Activated CD4-positive, CD25-positive, alpha-beta regulatory T cell treated with anti-CD3 and anti-CD28 coated beads, Interleukin-2, amount 50 U/mL, for 24 hours (primary cell): ENCODE measurements around the gene HSD17B10.
"Not testable (repeated sequence)": the region's sequence is repeated elsewhere in the genome, so short reads cannot be mapped to it uniquely, and the experiment has no call there.

Source experiments
- ATAC-seq, 2 donors: fragments of 150-1000 bp; cut with Tn5 transposase; one replicate each; pipeline ENCODE4 v1.10.0; 2021; ENCODE audit warnings: mild to moderate bottlenecking in 1 of 2, moderate library complexity in 1 of 2

HSD17B10 gene

DNA sequence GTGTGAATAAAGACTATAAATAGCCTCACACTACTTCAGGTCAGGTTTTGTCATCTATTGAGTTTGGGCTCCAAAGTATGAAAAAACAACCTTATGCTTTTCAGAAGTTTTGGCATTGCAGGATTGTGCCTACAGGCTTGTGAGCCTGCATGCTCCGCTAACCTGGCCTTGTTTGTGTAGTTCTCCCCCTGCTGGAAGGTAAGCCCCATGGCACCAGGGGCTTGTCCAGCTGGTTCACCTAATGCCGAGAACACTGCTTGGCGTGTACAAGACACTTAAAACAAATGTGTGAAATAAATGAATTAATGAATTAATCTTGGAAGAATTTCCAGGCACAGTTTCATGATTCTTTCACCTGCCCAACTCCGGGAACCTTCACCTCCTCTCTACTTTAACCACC is 1.8 kb upstream of the HSD17B10 start:
- ATAC-seq = peak in 1 of 2 donors; percentile 42

DNA sequence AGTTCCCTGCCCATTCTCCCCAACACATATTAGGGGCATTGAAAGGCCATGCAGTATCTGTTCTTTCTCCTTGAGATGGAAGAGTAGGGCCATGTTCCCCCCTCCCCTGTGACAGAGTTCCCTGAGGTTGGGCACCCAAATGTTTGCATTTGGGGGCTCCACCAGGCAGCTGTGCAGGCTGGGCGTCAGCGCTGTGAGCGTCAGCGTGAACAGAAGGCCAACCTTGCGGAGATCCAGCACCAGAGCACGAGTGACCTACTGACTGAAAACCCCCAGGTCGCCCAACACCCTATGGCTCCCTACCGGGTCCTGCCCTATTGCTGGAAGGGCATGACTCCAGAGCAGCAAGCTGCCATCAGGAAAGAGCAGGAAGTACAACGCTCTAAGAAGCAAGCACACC is 3.9 kb downstream of the HSD17B10 start:
- ATAC-seq = no peak

DNA sequence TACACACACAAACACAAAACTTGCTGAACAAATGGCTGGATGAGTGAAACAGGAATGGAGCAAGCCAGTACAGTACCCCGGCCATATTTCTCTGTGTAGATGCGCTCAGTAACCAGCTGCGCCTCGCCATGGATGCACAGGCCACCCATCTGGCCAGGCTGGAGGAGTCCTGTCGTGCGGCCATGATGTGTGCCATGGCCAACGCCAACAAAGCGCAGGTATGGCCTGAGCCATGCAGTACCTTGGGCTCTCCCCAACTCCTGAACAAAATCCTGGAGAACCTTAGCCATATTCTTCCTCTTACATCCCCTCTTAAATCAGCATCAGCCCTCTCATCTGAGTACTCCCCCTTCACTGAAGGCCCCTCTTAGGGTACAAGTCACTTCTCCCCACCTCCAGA is 4.4 kb downstream of the HSD17B10 start:
- ATAC-seq = no peak

DNA sequence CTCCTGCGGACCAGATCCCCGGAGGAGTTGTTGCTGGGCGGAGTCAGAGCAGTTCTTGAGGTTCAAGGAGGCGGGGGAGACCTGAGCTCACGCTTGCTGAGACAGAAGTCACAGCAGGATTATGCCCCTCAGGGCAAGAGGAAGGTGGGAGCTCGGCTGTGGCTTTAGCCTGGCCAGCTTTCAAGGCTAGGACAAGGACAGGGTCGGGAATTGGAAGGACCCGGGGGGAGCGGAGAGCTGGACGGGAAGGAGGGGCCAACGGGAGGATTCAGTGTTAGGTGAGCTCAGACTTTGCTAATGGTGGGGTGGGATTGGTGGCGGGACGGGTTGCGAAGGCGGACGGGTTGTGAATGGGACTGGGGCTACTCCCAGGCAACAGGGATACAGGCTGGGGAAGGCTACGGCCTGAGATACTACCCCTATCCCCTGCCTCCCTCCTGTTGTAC is 11.3 kb downstream of the HSD17B10 start, which contains the start of gene RIBC1:
Gene RIBC1 (plus strand): TSS at position 13 of the 446 bp plus-strand sequence. CDS start 3,404 bp downstream, outside the sequence.
- ATAC-seq = no peak

DNA sequence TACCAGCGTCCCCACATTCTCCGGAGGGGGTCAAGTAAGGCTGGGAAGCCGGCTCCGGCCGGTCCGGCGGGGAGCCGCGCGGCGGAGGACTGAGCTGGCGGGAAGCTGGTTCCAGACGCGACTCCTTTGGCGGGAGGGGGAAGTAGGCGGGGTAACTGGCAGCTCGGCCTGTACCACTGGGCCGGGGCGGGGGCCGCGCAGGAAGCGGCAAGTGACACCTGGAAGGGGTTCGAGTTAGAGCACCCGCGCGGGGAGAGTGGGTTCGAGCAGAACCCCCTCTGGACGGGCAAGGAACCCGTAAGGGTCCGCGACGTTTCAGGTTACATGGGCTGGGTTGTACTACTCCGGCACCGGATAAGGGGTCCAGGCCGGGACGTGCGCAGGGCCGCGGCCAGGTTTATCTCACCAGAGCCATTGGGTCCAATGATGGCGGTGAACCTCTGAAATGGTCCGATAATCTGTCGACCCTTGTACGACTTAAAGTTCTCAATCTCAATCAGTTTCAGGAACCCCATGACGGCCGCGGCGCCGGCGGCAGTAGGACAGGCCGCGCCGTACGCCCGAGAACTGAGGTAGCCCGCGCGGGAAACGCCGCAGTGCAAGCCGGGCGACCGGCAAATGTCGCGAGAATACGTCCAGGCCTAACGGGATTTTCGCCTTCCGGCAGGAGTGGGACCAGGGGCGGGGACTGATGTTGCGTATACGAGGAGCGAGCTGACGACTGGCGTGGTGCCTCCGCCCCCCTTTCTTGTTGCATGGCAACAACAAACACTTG is 11.9 kb downstream of the HSD17B10 start, which contains the start of gene SMC1A:
Gene SMC1A (minus strand): TSS at position 569 of the 775 bp plus-strand sequence. CDS start 54 bp downstream, at position 515.
- ATAC-seq = peak; percentile 90 to 92

DNA sequence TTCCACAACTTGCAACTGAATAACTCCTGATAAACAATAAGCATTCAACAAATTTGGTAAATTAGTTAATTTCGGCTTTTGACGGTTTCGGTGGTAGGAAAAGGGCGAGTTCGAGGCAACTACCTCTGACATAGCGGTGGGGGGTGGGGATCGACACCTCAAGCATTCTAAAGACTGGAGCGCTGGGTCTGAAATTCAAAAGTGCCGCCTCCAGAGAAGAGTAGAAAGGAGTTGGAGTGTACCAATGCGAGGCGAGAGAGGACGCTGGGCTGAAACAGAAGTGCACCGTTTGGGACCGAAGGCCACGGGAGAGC is 12.4 kb downstream of the HSD17B10 start:
- peak; percentile 24 to 36 for ATAC-seq

DNA sequence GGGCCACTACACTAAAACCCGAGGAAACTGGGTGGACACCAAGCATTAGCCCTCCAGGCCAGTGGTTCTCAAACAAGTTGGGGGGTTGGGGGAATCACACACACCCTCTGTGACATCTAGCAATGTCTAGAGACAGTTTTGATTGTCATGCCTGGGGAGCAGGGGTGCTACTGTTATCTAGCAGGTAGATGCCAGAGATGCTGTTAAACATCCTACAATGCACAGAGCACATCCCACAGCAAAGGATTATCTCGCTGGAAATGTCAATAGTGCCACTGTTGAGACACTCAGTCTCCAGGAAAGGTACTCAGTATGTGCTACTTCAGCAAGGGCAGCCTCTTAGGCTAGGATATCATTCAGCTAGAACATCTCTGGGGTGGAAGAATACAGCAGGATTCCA is 13.0 kb downstream of the HSD17B10 start:
- no peak for ATAC-seq

DNA sequence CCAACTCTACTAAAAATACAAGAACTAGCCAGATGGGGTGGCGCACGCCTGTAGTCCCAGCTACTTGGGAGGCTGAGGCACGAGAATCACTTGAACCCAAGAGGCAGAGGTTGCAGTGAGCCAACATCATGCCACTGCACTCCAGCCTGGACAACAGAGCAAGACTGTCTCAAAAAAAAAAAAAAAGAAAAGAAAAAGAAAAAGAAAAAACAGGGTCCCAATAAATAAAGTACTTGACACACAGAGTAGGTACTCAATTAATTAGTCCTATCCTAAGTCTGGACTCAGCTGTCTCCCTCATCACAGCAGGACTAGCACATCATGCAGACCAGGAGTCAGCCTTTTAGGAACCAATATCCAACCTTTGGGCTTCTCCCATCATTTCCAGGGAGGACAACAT is 13.8 kb downstream of the HSD17B10 start:
- not testable (repeated sequence) for ATAC-seq

DNA sequence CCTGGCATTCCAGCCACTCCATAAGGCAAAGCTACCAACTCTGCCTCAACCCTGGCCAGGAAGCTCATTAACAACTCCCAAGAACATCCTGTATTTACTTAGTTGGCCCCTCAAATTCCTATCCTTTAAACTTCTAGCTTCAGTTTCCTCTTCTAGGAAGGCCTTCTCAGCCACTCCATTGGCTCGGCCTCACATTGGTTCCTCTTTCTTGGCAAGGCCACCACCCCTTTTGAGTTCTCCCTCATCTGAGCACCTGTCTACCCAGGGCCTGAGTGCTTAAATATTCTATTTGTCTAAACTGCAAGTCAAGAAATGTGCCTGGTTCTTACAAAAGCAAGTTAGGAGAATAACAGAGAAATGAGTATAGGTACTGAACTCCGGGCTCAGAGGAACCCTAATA is 21.7 kb downstream of the HSD17B10 start:
- no peak for ATAC-seq

DNA sequence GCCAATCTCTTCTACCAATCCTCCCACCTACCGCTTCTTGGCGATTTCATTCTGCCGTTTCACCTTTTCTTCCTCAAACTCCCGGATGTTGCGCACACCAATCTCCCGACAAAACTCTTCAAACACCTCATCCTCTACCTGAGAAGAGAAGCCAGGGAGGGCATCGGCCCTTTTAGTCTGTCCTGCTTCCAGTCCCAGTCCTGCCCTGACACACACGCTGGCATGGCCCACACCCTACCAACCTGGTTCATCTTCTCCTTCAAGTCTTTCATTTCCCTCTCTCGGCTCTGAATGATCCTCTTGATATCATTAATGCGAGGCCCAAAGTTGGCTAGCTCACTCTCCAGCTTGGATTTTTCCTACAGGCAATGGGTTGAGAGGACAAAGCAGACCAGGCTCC is 30.6 kb downstream of the HSD17B10 start:
- no peak for ATAC-seq

DNA sequence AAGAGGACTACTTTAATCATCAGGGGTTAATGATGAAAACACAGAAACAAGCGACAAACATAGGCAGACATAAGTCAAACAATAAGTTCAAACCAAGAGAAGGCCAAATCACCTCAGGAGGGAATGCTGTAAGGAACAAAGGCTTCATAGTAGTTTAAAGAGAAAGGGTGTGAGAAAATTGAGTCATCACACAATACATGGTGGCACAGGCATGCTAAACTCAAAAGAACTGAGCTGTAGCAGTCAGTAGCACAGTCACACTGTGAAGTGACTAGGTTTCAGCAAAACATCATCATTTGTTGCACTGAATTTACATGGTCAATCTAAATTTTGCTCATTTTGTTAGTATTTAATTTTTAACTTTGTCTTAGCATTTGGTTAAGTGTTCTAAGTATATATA is 36.0 kb downstream of the HSD17B10 start:
- no peak for ATAC-seq

DNA sequence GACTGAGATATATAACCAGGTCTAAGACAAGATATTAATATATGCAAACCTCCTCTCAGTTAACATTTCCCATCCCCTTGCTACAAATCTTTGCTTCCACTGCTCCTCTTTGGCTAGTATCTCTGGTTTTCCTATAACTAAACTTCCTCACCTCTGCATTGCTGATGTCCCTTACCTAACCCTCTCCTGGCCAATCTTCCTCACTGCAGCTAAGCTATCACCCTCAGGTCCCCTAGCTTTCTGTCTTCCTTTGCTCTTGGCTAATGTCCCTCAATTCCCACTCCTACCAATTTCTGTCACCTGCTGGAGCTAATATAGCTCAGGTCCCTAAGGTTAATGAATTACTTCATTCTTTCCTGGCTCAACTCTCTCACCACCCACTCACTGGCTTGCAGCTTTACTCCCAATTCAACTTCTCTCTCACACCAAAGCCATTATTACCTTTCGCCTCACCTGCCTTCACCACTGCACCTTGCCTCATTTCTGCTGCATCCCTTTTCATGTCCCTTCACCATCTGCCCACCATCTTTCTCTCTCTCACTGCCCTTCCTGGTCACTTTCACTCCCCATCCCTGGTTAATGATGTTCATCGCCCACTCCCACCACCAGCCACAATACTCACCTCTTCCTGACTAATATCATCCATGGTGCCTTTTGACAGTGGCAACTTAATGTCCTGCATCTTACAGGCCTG is 38.4 kb downstream of the HSD17B10 start:
- no peak for ATAC-seq

DNA sequence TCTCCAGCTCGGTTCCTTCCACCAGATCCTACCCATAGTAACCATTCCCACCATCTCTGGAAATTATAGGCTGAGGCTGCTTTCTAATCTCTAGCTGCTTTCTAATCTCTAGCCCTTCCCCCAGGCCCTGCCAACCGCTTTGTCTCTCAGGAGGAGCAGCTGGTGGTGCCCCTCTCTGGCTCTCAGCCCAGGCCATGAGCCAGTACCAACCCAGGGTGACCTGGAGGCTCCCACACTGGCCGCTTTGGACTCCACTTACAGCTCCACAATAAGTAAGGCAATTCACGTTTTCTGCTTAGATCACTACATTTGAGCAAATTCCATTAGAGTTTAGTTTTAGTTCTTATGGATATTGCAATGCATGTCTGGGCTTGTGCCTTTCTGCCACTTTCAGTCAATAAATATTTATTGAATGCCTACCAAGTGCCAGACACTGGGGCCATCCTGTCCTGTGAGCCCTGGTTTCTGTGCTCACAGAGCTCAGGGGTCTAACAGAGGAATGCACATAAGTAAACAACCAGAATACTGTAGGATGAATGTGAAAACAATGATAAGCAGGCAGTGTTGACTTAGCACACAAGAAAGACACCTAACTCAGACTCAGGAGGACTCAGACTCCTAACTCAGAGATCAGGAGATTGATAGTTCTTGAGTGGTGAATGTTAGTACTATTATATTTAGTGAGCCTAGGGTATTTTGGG is 50.6 kb downstream of the HSD17B10 start:
- ATAC-seq = no peak
